Stomach (tissue), 4 donors: ENCODE data around the gene CAB39L.

Experiments used
- EP300 ChIP-seq: sonication (generic); formaldehyde crosslinking; IDR thresholded peaks from one replicate; pipeline ENCODE4 v1.6.1; 2017; ENCODE audit warnings: antibody characterized with exemption
- POLR2AphosphoS5 ChIP-seq, 3 donors: sonication (generic); formaldehyde crosslinking; IDR thresholded peaks; one replicate each; pipeline ENCODE4 v1.6.1; 2016; ENCODE audit warnings: antibody characterized with exemption in 3 of 3

GRCh38 chr13:49428041-49428763 is 15.7 kb downstream of the CAB39L start:
- TF ChIP-seq EP300 = no peak
- no peak for TF ChIP-seq POLR2AphosphoS5 (IDR thresholded peaks at IDR 0.05)
